Muscle of back (tissue), 13 donors: ENCODE results near the gene RBMS2. TPM values are rescaled to one million over a fixed set of nuclear protein-coding genes. Genes with fewer than 3 reads are reported as not detected.
A peak's percentile ranks its signal among the peaks of the same experiment; 100 is the strongest.
"Not testable (repeated sequence)": the region's sequence is repeated elsewhere in the genome, so short reads cannot be mapped to it uniquely, and the experiment has no call there.

Source experiments
- DNase-seq, 3 donors: peaks; one replicate each; pipeline versions ENCODE4 v3.0.0 to v3.0.0-alpha.2; 2013
- long read RNA-seq, 9 donors: transcript quantifications; one replicate each; lab custom pipeline, GENCODE V29; 2026
- polyA plus RNA-seq, 10 donors: library from polyadenylated mRNA; unstranded; fragments of 120-200 nt; gene quantifications; one replicate each; pipeline ENCODE4 v1.2.1, GENCODE V29; 2013; ENCODE audit not compliant: insufficient read length in 10 of 10

Gene RBMS2, protein sequence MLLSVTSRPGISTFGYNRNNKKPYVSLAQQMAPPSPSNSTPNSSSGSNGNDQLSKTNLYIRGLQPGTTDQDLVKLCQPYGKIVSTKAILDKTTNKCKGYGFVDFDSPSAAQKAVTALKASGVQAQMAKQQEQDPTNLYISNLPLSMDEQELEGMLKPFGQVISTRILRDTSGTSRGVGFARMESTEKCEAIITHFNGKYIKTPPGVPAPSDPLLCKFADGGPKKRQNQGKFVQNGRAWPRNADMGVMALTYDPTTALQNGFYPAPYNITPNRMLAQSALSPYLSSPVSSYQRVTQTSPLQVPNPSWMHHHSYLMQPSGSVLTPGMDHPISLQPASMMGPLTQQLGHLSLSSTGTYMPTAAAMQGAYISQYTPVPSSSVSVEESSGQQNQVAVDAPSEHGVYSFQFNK
- 10 to 100 TPM; 17.1 to 37.6 (median 28.7) TPM for polyA plus RNA-seq
- long read RNA-seq, donor 1, full-length matches to known transcripts = 1 of 19 reads
- long read RNA-seq, donor 1, partial matches to known transcripts = 18 of 19 reads
- long read RNA-seq, donor 1, other reads (novel, unspliced or antisense) = 0 of 19 reads
- long read RNA-seq, donor 2, partial matches to known transcripts = 496 of 496 reads
- long read RNA-seq, donor 2, other reads (novel, unspliced or antisense) = 0 of 496 reads
- long read RNA-seq, donor 3 = 0 reads
- long read RNA-seq, donor 4, full-length matches to known transcripts = 1 of 6 reads
- long read RNA-seq, donor 4, partial matches to known transcripts = 5 of 6 reads
- long read RNA-seq, donor 4, other reads (novel, unspliced or antisense) = 0 of 6 reads
- long read RNA-seq, donor 5, full-length matches to known transcripts = 2 of 2 reads
- long read RNA-seq, donor 5, partial matches to known transcripts = 0 of 2 reads
- long read RNA-seq, donor 5, other reads (novel, unspliced or antisense) = 0 of 2 reads
- long read RNA-seq, donor 6, full-length matches to known transcripts = 2 of 22 reads
- long read RNA-seq, donor 6, partial matches to known transcripts = 20 of 22 reads
- long read RNA-seq, donor 6, other reads (novel, unspliced or antisense) = 0 of 22 reads
- long read RNA-seq, donor 7, full-length matches to known transcripts = 1 of 9 reads
- long read RNA-seq, donor 7, partial matches to known transcripts = 8 of 9 reads
- long read RNA-seq, donor 7, other reads (novel, unspliced or antisense) = 0 of 9 reads
- long read RNA-seq, donor 8 = 0 reads
- long read RNA-seq, donor 9 = 0 reads

GRCh38 chr12:56521590-56522371 is at the start of gene RBMS2:
Gene RBMS2, plus strand, starts transcription at chr12:56521820. Its CDS starts 204 bp downstream, at chr12:56522024.
- DNase-seq = peak; percentile 90 to 96 (median 93)

DNA sequence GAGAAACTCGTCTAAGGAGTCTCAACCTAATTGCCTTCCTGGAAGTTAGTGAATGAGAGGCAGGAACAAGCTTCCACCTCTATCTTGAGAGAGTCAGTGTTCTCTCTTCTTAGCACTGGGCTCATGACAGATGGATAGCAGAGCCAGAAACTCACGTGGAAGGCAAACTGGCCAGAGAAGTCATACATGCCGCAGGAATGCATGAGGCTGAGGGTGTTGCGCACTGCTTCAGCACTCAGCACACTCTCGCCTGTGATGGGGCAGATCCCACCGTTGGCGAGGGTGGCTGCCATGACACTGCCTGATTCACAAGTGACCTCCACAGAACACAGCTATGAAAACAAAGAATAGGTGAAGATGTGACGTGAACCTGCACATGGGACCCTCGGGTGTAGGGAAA is 47.2 kb upstream of the RBMS2 start:
- DNase-seq = no peak

DNA sequence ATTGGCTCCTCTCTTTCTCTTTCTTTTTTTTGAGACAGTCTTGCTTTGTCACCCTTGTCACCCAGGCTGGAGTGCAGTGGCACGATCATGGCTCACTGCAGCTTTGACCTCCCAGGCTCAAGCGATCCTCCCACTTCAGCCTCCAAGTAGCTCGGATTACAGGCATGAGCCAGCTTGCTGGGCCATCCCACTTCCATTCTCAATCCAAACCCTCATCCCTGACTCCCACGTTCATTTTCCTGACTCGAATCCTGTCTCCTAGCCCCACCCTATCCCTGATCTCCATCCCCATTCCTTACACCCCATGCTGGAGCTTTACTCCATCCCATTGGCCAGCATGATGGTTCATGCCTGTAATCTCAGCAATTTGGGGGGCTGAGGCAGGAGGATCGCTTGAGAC is 45.5 kb upstream of the RBMS2 start:
- no peak for DNase-seq

- no peak for DNase-seq
Measured at GRCh38 chr12:56476972-56477432, 44.6 kb upstream of the RBMS2 start.

- DNase-seq = no peak
Measured at GRCh38 chr12:56477521-56478225, 43.9 kb upstream of the RBMS2 start.

DNA sequence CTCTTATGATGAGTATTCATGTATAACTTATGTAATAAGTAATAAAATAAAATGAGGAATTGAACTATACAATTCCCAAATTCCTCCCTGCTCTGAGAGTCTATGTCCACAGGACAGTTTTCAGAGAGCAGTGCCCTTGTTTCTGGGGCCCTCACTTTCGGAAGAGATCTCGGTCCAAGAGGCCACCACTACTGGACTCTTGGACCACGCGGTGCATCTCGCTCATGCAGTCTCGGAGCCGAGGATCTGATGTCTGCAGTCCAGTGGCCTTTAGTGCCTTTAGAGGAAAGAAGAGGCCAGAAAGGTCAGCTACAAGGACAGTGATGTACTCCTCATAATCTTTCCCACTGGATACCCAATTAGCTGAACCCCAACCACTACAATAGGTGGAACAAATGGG is 42.0 kb upstream of the RBMS2 start:
- no peak for DNase-seq

DNA sequence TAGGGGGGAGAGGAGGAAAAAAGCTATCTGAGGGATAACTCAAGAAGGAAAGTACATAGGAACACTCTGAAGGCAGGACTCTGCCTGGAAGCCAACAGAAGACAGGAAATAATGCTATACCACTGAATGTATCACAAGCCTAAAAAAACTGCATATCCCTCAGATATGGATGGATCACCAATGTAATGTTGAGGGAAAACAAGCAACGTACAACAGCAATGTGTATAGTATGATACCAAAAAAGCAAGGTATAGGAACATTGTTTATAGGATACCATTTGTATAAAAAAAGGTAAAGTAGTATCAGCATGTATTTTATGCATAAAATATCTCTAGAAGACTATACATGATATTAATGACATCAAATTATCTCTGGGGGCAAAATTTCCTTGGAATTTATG is 37.1 kb upstream of the RBMS2 start:
- no peak for DNase-seq

DNA sequence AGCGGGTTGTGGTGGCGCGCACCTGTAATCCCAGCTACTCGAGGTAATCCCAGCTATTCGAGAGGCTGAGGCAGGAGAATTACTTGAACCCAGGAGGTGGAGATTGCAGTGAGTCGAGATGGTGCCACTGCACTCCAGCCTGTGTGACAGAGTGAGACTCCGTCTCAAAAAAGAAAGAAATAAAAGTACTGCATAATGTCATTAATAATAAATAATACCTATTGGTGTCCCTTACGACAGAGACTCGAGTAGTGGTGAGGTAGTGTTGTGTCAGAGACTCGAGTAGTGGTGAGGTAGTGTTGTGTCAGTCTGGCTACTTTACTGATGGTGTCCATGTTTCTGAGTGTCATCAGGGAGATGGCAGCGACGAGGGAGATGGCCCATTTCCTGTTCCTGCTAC is 34.9 kb upstream of the RBMS2 start:
- DNase-seq = no peak

DNA sequence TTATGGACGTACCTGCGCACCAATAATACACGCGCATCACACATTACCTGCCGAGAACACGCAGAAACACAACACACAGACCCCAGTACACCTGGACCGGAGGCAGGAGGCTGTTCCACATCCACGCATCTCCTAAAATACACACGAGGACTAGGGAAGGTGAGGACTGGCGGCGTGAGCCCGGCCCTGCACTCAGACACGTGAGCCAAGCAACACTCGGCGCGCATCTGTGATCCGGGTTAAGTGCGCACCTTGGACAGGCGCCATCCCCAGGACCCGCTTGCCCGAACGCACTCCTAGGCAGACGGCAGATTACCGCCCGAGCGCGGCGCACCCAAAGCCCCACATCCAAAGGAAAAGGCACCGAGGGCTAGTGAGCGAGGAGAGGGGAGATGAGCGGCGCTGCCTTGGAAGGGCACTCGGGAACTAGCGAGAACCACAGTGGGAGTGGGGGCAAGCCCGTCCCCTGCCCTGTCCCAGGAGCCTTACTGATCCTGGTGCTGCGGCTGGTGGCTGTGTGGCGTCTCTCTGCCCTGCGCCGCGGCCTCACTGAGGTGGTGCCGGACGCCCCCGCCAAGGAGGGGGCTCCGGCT is 34.1 kb upstream of the RBMS2 start:
- DNase-seq = peak in 2 of 3 donors; percentile 16 to 48

DNA sequence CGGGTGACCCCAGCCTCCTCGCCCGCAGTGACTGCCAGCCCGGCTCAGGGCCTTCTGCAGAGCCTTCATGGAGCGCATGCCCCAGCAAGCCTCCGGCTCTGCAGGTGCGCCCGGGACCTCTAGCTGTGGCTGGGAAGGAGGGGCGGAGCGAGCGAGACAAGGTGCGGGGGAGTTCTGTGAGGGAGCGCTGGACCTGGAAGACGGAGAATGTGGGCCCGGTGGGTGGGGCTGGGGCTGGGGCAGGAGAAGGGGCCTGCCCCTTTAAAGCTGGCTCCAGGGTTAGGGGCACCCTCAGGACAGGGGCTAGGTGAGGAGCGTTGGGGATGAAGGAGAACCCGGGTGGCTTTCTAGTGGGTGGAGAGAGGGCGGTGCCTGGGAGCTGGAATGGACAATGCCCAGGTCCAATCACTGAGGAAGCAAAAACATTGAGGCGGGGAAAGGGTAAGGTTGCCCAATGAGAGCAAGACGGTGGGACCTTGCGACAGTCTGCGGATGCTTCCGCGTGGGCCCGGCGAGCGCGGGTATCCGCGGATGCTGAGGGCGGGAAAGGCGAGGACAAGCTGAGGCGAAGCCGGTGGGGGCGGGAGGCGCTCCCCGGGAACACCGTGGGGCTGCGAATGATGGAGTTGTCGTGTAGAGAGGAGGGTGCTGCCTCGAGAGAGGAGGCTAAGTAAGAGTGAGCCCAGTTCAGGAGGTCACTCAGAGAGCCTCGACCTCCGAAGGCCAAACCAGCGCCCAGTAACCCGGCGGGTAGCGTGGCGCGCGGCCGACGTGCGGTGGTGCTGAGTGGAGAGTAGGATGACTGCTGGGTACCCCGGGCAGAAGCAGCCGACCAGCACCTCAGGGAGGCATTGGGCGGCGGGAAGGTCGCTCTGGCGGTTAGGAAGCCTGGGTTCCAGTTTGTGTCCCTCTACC is 33.3 kb upstream of the RBMS2 start, which contains the start of gene GLS2:
TSS of gene GLS2 (minus strand) at position 121 of the 915 bp plus-strand sequence. CDS start at position 78, 43 bp downstream.
- DNase-seq = peak; percentile 41 to 85 (median 68)

GRCh38 chr12:56490360-56490759 is 31.3 kb upstream of the RBMS2 start:
- DNase-seq = no peak

- not testable (repeated sequence) for DNase-seq
Measured at GRCh38 chr12:56493409-56494105, 28.1 kb upstream of the RBMS2 start.

DNA sequence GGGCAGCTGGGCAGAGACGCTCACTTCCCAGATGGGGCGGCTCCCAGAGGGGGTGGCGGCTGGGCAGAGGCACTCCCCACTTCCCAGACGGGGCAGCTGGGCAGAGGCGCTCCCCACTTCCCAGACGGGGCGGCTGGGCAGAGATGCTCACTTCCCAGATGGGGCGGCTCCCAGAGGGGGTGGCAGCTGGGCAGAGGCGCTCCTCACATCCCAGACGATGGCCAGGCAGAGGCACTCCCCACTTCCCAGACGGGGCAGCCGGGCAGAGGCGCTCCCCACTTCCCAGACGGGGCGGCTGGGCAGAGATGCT is 27.6 kb upstream of the RBMS2 start:
- not testable (repeated sequence) for DNase-seq

DNA sequence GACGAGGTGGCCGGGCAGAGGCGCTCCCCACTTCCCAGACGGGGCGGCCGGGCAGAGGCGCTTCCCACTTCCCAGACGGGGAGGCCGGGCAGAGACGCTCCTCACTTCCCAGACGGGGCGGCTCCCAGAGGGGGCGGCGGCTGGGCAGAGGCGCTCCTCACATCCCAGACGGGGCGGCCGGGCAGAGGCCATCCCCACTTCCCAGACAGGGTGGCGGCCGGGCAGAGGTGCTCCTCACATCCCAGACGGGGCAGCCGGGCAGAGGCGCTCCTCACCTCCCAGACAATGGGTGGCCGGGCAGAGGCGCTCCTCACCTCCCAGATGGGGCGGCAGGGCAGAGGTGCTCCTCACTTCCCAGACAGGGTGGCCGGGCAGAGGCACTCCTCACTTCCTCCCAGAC is 27.1 kb upstream of the RBMS2 start:
- DNase-seq = not testable (repeated sequence)

DNA sequence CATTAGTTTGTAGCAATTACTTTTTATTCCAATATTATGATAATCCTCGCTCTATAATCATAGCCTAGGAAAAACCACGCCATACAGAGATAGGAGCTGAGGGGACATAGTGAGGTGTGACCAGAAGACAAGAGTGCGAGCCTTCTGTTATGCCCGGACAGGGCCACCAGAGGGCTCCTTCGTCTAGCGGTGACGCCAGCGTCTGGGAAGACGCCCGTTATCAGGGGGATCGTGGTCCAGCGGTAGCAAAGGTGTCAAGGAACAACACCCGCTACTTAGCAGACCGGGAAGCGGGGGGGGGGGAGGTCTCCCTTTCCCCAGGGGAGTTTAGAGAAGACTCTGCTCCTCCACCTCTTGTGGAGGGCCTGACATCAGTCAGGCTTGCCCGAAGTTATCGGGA is 24.9 kb upstream of the RBMS2 start:
- peak in 2 of 3 donors; percentile 34 to 63 for DNase-seq

DNA sequence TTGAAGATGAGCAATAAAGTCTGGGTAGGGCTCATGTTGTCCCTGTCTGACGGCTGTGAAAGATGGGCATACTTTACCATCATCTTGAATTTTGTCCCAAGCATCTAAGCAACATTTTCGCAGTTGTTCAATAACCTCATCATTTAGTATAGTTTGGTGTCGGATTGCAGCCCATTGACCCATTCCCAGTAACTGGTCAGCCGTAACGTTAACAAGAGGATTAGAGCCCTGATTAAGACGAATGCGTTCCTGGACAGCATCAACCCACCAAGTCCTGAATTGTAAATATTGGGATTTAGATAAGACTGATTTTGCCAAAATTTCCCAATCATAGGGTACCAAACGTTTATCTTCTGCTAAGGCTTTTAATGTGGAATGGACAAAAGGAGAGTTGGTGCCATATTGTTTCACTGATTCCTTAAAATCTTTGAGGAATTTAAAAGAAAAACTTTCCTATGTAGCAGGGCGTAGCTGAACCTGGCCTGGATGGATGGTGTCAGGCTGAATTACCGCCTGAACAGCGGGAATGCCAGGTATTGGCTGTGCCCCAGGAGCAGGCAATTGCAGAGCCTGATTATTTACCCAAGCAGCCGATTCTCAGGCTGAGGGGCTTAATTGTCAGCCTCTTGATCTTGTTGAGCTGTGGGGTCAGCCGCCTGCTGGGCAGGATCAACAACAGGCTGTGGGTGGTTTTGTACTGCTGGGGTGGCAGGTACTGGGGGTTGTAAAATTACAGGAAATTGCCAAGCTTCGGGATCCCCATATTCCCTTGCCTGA is 23.3 kb upstream of the RBMS2 start:
- not testable (repeated sequence) for DNase-seq

GRCh38 chr12:56499452-56499851 is 22.2 kb upstream of the RBMS2 start:
- not testable (repeated sequence) for DNase-seq
